GM19025 (cell line): ENCODE data around the gene KMT2D.

Experiments
- ATAC-seq: cut with Tn5 transposase; IDR thresholded peaks from one replicate; pipeline ENCODE4 v1.9.1; 2021; ENCODE audit warnings: mild to moderate bottlenecking, low read depth, moderate library complexity; ENCODE audit not compliant: unreplicated experiment

KMT2D gene

GRCh38 chr12:49052451-49053208, 8.0 kb downstream of the KMT2D start:
- no peak for ATAC-seq

GRCh38 chr12:49051777-49052438, 8.7 kb downstream of the KMT2D start:
- no peak for ATAC-seq

- no peak for ATAC-seq
These were observed 9.2 kb downstream of the KMT2D start for GRCh38 chr12:49051373-49051764.

GRCh38 chr12:49050507-49051372, 9.9 kb downstream of the KMT2D start:
- ATAC-seq, result no peak

- ATAC-seq, result no peak
These were observed 10.9 kb downstream of the KMT2D start for GRCh38 chr12:49049566-49050224.

- no peak for ATAC-seq
These were observed 11.6 kb downstream of the KMT2D start for GRCh38 chr12:49048953-49049352.

- no peak for ATAC-seq
These were observed 14.3 kb downstream of the KMT2D start for GRCh38 chr12:49046129-49046895.

GRCh38 chr12:49044660-49045059, 15.9 kb downstream of the KMT2D start:
- no peak for ATAC-seq

GRCh38 chr12:49043856-49044258, 16.7 kb downstream of the KMT2D start:
- ATAC-seq, result no peak

GRCh38 chr12:49043241-49043640, 17.4 kb downstream of the KMT2D start:
- no peak for ATAC-seq

- ATAC-seq, result no peak
These were observed 18.6 kb downstream of the KMT2D start for GRCh38 chr12:49041881-49042484.

GRCh38 chr12:49041036-49041880, 19.3 kb downstream of the KMT2D start:
- no peak for ATAC-seq

- no peak for ATAC-seq
These were observed 20.2 kb downstream of the KMT2D start for GRCh38 chr12:49040364-49040855.

- no peak for ATAC-seq
These were observed 20.9 kb downstream of the KMT2D start for GRCh38 chr12:49039421-49040363.

GRCh38 chr12:49038291-49038955, 22.2 kb downstream of the KMT2D start:
- no peak for ATAC-seq

GRCh38 chr12:49037947-49038237, 22.7 kb downstream of the KMT2D start:
- no peak for ATAC-seq
